Stimulated activated CD8-positive, alpha-beta memory T cell treated with anti-CD3 and anti-CD28 coated beads, Interleukin-2, amount 100 ng/mL, for 48 hours (primary cell): ENCODE data around the gene JAML.

Experiments
- DNase-seq, 2 donors: peaks; one replicate each; pipeline ENCODE4 v3.0.0-alpha.2; 2020; ENCODE audit warnings: low read depth in 2 of 2

JAML gene

GRCh38 chr11:118168751-118169150, 56.1 kb downstream of the JAML start:
- DNase-seq: no peak

GRCh38 chr11:118168316-118168715, 56.5 kb downstream of the JAML start:
- DNase-seq: no peak

- no peak for DNase-seq
Observed at GRCh38 chr11:118167906-118168305, 56.9 kb downstream of the JAML start.

- no peak for DNase-seq
Observed at GRCh38 chr11:118167253-118167652, 57.6 kb downstream of the JAML start.

- DNase-seq: no peak
Observed at GRCh38 chr11:118166641-118167040, 58.2 kb downstream of the JAML start.

- DNase-seq: no peak
Observed at GRCh38 chr11:118164885-118165284, 59.9 kb downstream of the JAML start.

- DNase-seq: no peak
Observed at GRCh38 chr11:118163494-118163893, 61.3 kb downstream of the JAML start.

- DNase-seq: no peak
Observed at GRCh38 chr11:118162846-118163245, 62.0 kb downstream of the JAML start.

GRCh38 chr11:118161786-118162185, 63.0 kb downstream of the JAML start:
- DNase-seq: no peak

- no peak for DNase-seq
Observed at GRCh38 chr11:118157186-118157895, 67.5 kb downstream of the JAML start.

GRCh38 chr11:118156531-118157185, 68.2 kb downstream of the JAML start:
- no peak for DNase-seq

GRCh38 chr11:118155776-118156530, 68.9 kb downstream of the JAML start:
- DNase-seq: no peak

- DNase-seq: no peak
Observed at GRCh38 chr11:118154641-118155040, 70.2 kb downstream of the JAML start.

- DNase-seq: no peak
Observed at GRCh38 chr11:118153976-118154375, 70.8 kb downstream of the JAML start.

GRCh38 chr11:118153516-118153915, 71.3 kb downstream of the JAML start:
- no peak for DNase-seq

- DNase-seq: no peak
Observed at GRCh38 chr11:118152552-118153471, 72.0 kb downstream of the JAML start, which contains the start of gene SCN4B. SCN4B (minus strand) TSS chr11:118152823; CDS start chr11:118152673, 150 bp downstream.

GRCh38 chr11:118152020-118152551, 72.7 kb downstream of the JAML start:
- DNase-seq: no peak

GRCh38 chr11:118151431-118151830, 73.4 kb downstream of the JAML start:
- no peak for DNase-seq

GRCh38 chr11:118149493-118149892, 75.3 kb downstream of the JAML start:
- DNase-seq: no peak

GRCh38 chr11:118148856-118149255, 76.0 kb downstream of the JAML start:
- no peak for DNase-seq

- DNase-seq: no peak
Observed at GRCh38 chr11:118148240-118148639, 76.6 kb downstream of the JAML start.
